GM19043 (cell line): ENCODE data around the gene DOP1B.
"Not testable (repeated sequence)": the region's sequence is repeated elsewhere in the genome, so short reads cannot be mapped to it uniquely, and the experiment has no call there.

Experiments used
- ATAC-seq: cut with Tn5 transposase; IDR thresholded peaks from one replicate; pipeline ENCODE4 v1.9.1; 2021; ENCODE audit warnings: low read depth; ENCODE audit not compliant: unreplicated experiment

The DOP1B gene

GRCh38 chr21:36171336-36171735 lies 14.7 kb downstream of the DOP1B start:
- no peak for ATAC-seq

- no peak for ATAC-seq
Observed at GRCh38 chr21:36171741-36172331, 15.2 kb downstream of the DOP1B start.

- ATAC-seq: no peak
Observed at GRCh38 chr21:36174780-36175179, 18.2 kb downstream of the DOP1B start.

GRCh38 chr21:36175771-36176565 lies 19.3 kb downstream of the DOP1B start:
- ATAC-seq: no peak

- no peak for ATAC-seq
Observed at GRCh38 chr21:36178349-36178748, 21.7 kb downstream of the DOP1B start.

GRCh38 chr21:36179145-36179544 lies 22.5 kb downstream of the DOP1B start:
- ATAC-seq: no peak

- no peak for ATAC-seq
Observed at GRCh38 chr21:36180963-36181362, 24.3 kb downstream of the DOP1B start.

GRCh38 chr21:36183144-36183795 lies 26.6 kb downstream of the DOP1B start:
- no peak for ATAC-seq

- no peak for ATAC-seq
Observed at GRCh38 chr21:36184545-36184944, 27.9 kb downstream of the DOP1B start.

- no peak for ATAC-seq
Observed at GRCh38 chr21:36185523-36185922, 28.9 kb downstream of the DOP1B start.

GRCh38 chr21:36186081-36186480 lies 29.5 kb downstream of the DOP1B start:
- ATAC-seq: no peak

GRCh38 chr21:36186506-36187399 lies 30.1 kb downstream of the DOP1B start:
- ATAC-seq: no peak

GRCh38 chr21:36188081-36188681 lies 31.6 kb downstream of the DOP1B start:
- ATAC-seq: no peak

- no peak for ATAC-seq
Observed at GRCh38 chr21:36188937-36189336, 32.3 kb downstream of the DOP1B start.

- ATAC-seq: no peak
Observed at GRCh38 chr21:36190736-36191135, 34.1 kb downstream of the DOP1B start.

GRCh38 chr21:36193200-36193599 lies 36.6 kb downstream of the DOP1B start:
- ATAC-seq: no peak

- ATAC-seq: no peak
Observed at GRCh38 chr21:36194024-36194423, 37.4 kb downstream of the DOP1B start.

GRCh38 chr21:36195613-36196012 lies 39.0 kb downstream of the DOP1B start:
- ATAC-seq: no peak

GRCh38 chr21:36199021-36199420 lies 42.4 kb downstream of the DOP1B start:
- ATAC-seq: no peak

- not testable (repeated sequence) for ATAC-seq
Observed at GRCh38 chr21:36199575-36199974, 43.0 kb downstream of the DOP1B start.
